K562 (cell line): ENCODE data around the gene SYT7. TPM values are rescaled to one million over a fixed set of nuclear protein-coding genes. Genes with fewer than 3 reads are reported as not detected.
A peak's percentile ranks its signal among the peaks of the same experiment; 100 is the strongest.

ENCODE experiments used
- ASH1L ChIP-seq: fragments of 450-650 bp; IDR thresholded peaks from 2 replicates; pipeline ENCODE4 v1.6.1; 2018; ENCODE audit warnings: borderline replicate concordance, mild to moderate bottlenecking, low read depth; ENCODE audit not compliant: partially characterized antibody
- CEBPB ChIP-seq: fragments of 450-650 bp; IDR thresholded peaks from 2 replicates; pipeline ENCODE4 v1.6.1; 2016; ENCODE audit warnings: missing genetic modification characterization, missing compliant biosample characterization
- EGR1 ChIP-seq: fragments of 450-650 bp; conservative IDR thresholded peaks from 2 replicates; pipeline ENCODE4 v1.6.1; 2017; ENCODE audit warnings: mild to moderate bottlenecking
- EHMT2 ChIP-seq: fragments of 450-650 bp; IDR thresholded peaks from 2 replicates; pipeline ENCODE4 v1.6.1; 2018; ENCODE audit warnings: antibody characterized with exemption
- EP300 ChIP-seq: IDR thresholded peaks from 2 replicates; pipeline ENCODE4 v1.6.1; 2012; ENCODE audit warnings: low read length, improper control_type of control experiment
- ETS2 ChIP-seq: IDR thresholded peaks from 2 replicates; pipeline ENCODE4 v1.6.1; 2016; ENCODE audit warnings: borderline replicate concordance, missing genetic modification characterization, mild to moderate bottlenecking, moderate library complexity, missing compliant biosample characterization; ENCODE audit not compliant: poor library complexity, severe bottlenecking
- FOS ChIP-seq: IDR thresholded peaks from 3 replicates; pipeline ENCODE4 v1.6.1; 2011; ENCODE audit not compliant: insufficient read length; ENCODE audit errors: extremely low read depth
- FOXP1 ChIP-seq: sonication (generic); formaldehyde crosslinking; IDR thresholded peaks from 2 replicates; pipeline ENCODE4 v1.8.0; 2022; ENCODE audit warnings: mild to moderate bottlenecking, missing genetic modification reagents
- GABPA ChIP-seq: fragments of 200-800 bp; sonication (Bioruptor generic); conservative IDR thresholded peaks from 2 replicates; pipeline ENCODE4 v1.6.1; 2016; ENCODE audit warnings: low read depth, missing genetic modification characterization, missing compliant biosample characterization
- HDAC2 ChIP-seq: fragments of 450-650 bp; IDR thresholded peaks from 2 replicates; pipeline ENCODE4 v1.6.1; 2016; ENCODE audit warnings: mild to moderate bottlenecking
- KLF13 ChIP-seq: fragments of 450-650 bp; IDR thresholded peaks from 2 replicates; pipeline ENCODE4 v1.6.1; 2016; ENCODE audit warnings: missing genetic modification characterization, low read depth, mild to moderate bottlenecking, missing compliant biosample characterization, moderate library complexity, borderline replicate concordance
- MBD1 ChIP-seq: fragments of 250-450 bp; sonication (Bioruptor Pico); IDR thresholded peaks from 2 replicates; pipeline ENCODE4 v1.8.0; 2022; ENCODE audit warnings: inconsistent platforms
- PHF20 ChIP-seq: fragments of 450-650 bp; IDR thresholded peaks from 2 replicates; pipeline ENCODE4 v1.6.1; 2018; ENCODE audit not compliant: partially characterized antibody
- PHTF2 ChIP-seq: fragments of 250-450 bp; sonication (Bioruptor Pico); IDR thresholded peaks from 2 replicates; pipeline ENCODE4 v1.5.0; 2021; ENCODE audit warnings: mild to moderate bottlenecking
- RBM39 ChIP-seq: fragments of 200-400 bp; formaldehyde crosslinking; optimal IDR thresholded peaks from 2 replicates; pipeline ENCODE3; 2018; ENCODE audit warnings: low read depth, low read length
- RNF219 ChIP-seq: fragments of 250-450 bp; sonication (Bioruptor Pico); IDR thresholded peaks from 2 replicates; pipeline ENCODE4 v1.5.0; 2022; ENCODE audit warnings: mild to moderate bottlenecking
- TCF7 ChIP-seq: sonication (generic); IDR thresholded peaks from 2 replicates; pipeline ENCODE4 v1.6.1; 2016; ENCODE audit warnings: antibody characterized with exemption, borderline replicate concordance
- TCFL5 ChIP-seq: fragments of 250-450 bp; sonication (Bioruptor Pico); conservative IDR thresholded peaks from 2 replicates; pipeline ENCODE4 v1.6.1; 2021; ENCODE audit warnings: mild to moderate bottlenecking, moderate library complexity, matching md5 sums
- TEAD2 ChIP-seq: fragments of 450-650 bp; IDR thresholded peaks from 2 replicates; pipeline ENCODE4 v1.6.1; 2016; ENCODE audit warnings: missing genetic modification characterization, control low read depth, missing compliant biosample characterization
- TOE1 ChIP-seq, 2 experiments: fragments of 450-650 bp in 1 of 2; sonication (generic) in 1 of 2; formaldehyde crosslinking in 1 of 2; IDR thresholded peaks; 2 replicates each; pipeline versions ENCODE4 v1.7.1 to v1.8.0; 2016 to 2022; ENCODE audit warnings: borderline replicate concordance in 2 of 2, mild to moderate bottlenecking in 2 of 2, antibody characterized with exemption in 1 of 2, inconsistent platforms in 1 of 2, low read depth in 1 of 2, missing genetic modification reagents in 1 of 2, moderate library complexity in 1 of 2
- ZNF197 ChIP-seq: fragments of 200-800 bp; sonication (Bioruptor generic); IDR thresholded peaks from 2 replicates; pipeline ENCODE4 v1.6.1; 2016; ENCODE audit warnings: low read depth, missing genetic modification characterization, missing compliant biosample characterization
- polyA plus RNA-seq, 8 experiments: library from polyadenylated mRNA; depleted of rRNA in 4 of 8; stranded (reverse) in 5 of 8; unstranded in 3 of 8; fragments of >200 nt; fragmentation: Nextera tagmentation in 2 of 8; fragmentation: Illumina TruSeq in 1 of 8; extraction: Ambion mirVana in 2 of 8; extraction: Trizol in 1 of 8; gene quantifications; 2 replicates each; pipeline versions ENCODE4 v1.2.1 to v1.2.3, GENCODE V29; 2011 to 2014; ENCODE audit warnings: inconsistent platforms in 1 of 8, missing spikeins in 1 of 8
- total RNA-seq, 7 experiments: library from RNA; depleted of rRNA in 6 of 7; stranded (reverse); fragments of >200 nt in 6 of 7; fragmentation: Illumina TruSeq in 2 of 7; extraction: Trizol in 2 of 7; gene quantifications; 2 replicates each; pipeline versions ENCODE4 v1.2.1 to v1.2.3, GENCODE V29; 2011 to 2021; ENCODE audit warnings: low replicate concordance in 1 of 7

The SYT7 gene
- total and polyA plus RNA-seq, 9 of the 15 experiments (the other 6 are each of a cell fraction or from before 2014, with no cell fraction given) = 0.01 to 0.51 (median 0.16) TPM; not detected in 1

- TF ChIP-seq PHTF2 (CRISPR knock-in tag) (no peak), TCF7 (0 out of 2 replicates have a peak, but pooled peaks have one; percentile 12), TEAD2 (tag) (peak; percentile 56; the same call in 1 of the 2 replicates), EGR1 (peak; percentile 49), CEBPB (tag) (no peak), RNF219 (no peak), GABPA (tag) (no peak), EP300 (no peak), KLF13 (tag) (peak; percentile 100), PHF20 (no peak), EHMT2 (peak; percentile 100), FOS (no peak), ASH1L (no peak), HDAC2 (peak; percentile 100), ZNF197 (CRISPR knock-in tag) (peak; percentile 99), ETS2 (tag) (no peak), TOE1 (IDR thresholded peaks at IDR 0.05; ENCODE audit: borderline replicate concordance) (no peak; the same call in 1 of the 2 replicates), TOE1 (CRISPR knock-in tag; IDR thresholded peaks at IDR 0.05; ENCODE audit: borderline replicate concordance, low read depth) (peak; percentile 100), MBD1 (CRISPR knock-in tag) (no peak), FOXP1 (CRISPR knock-in tag) (peak; percentile 100), TCFL5 (CRISPR knock-in tag) (no peak), RBM39 (peak; percentile 83)
These were observed 13.4 kb downstream of the SYT7 start (continued) for GRCh38 chr11:61567286-61568061.
